ENCODE results near the gene ZNF280A.
"Not testable (repeated sequence)": the region's sequence is repeated elsewhere in the genome, so short reads cannot be mapped to it uniquely, and the experiment has no call there.

ZNF280A gene

DNA sequence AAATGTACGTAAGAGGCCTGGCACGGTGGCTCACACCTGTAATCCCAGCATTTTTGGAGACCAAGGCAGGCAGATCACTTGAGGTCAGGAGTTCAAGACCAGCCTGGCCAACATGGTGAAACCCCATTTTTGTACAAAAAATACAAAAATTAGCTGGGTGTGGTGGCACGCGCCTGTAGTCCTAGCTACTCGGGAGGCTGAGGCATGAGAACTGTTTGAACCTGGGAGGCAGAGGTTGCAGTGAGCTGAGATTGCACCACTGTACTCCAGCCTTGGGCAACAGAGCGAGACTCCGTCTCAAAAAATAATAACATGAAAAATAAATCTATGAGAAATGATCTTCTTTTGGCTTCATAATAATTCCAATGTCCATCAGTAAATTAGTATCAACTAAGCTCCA is 9.2 kb downstream of the ZNF280A start:
- DNase-seq (ENCODE audit: low spot score), result not testable (repeated sequence)

GRCh38 chr22:22509912-22510311 is 10.2 kb downstream of the ZNF280A start:
- not testable (repeated sequence) for DNase-seq (ENCODE audit: low spot score)

- peak; percentile 86 for DNase-seq (ENCODE audit: low spot score)
Measured at GRCh38 chr22:22508274-22509176, 11.5 kb downstream of the ZNF280A start, which contains the start of gene ZNF280B. Gene ZNF280B, minus strand, starts transcription at chr22:22508742. Its CDS starts 19,344 bp downstream, at chr22:22489398.

- DNase-seq (ENCODE audit: low spot score), result no peak
Measured at GRCh38 chr22:22507743-22508273, 12.3 kb downstream of the ZNF280A start.

- DNase-seq (ENCODE audit: low spot score), result no peak
Measured at GRCh38 chr22:22506736-22507135, 13.3 kb downstream of the ZNF280A start.

- DNase-seq (ENCODE audit: low spot score), result no peak
Measured at GRCh38 chr22:22498267-22498666, 21.8 kb downstream of the ZNF280A start.

GRCh38 chr22:22491589-22491988 is 28.5 kb downstream of the ZNF280A start:
- DNase-seq (ENCODE audit: low spot score), result not testable (repeated sequence)

- DNase-seq (ENCODE audit: low spot score), result no peak
Measured at GRCh38 chr22:22488736-22489135, 31.3 kb downstream of the ZNF280A start.

- no peak for DNase-seq (ENCODE audit: low spot score)
Measured at GRCh38 chr22:22487869-22488597, 32.0 kb downstream of the ZNF280A start.

DNA sequence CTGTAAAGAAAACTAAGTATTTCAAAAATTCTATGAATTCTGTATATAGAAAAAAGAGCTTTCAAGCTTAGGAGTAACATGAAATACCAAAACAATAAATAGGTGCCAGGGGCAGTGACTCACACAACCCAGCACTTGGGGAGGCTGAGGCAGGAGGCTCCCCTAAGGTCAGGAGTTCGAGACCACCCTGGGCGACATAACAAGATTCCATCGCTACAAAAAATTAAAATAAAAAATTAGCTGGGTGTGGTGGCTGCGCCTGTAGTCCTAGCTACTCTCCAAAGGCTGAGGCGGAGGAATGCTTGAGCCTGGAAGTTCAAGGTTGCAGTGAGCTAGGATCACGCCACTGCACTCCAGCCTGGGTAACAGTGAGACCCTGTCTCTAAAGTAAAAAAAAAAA is 33.0 kb downstream of the ZNF280A start:
- DNase-seq (ENCODE audit: low spot score), result no peak

DNA sequence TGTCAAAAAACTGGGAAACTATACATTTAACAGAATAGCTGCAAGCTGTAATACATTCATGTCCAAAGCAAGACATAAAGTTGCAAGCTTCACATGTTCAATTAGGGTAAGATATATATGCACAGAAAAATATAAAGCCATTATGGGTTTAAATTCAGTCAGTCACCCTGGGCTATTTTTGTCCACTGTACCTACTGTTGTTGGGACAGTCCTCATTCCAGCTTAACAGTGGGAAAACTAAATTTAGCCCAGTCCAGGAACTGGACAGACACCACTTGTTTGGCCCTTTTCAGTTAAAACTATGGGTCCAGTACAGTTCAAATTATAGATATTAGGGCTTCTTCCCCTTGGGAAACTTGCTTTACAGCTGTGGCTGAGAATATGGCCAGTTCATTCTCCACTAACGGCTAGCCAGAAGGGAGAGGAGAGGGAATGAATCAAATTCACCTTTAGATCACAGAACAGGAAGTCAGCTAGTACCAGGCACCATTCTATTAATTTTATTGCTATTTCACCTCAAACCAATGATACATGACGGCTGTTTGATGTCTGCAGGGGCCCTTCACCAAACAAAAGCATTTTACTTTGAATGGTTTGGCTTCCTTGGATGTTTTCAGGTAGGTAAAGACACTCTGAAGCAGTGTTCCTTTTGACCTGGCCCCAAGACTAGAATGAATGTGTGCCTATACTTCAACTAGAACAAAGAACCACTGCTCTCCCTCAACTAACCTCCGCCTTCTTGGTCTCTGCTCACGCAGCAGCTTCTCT is 33.8 kb downstream of the ZNF280A start:
- DNase-seq (ENCODE audit: low spot score), result no peak

GRCh38 chr22:22485524-22485923 is 34.5 kb downstream of the ZNF280A start:
- no peak for DNase-seq (ENCODE audit: low spot score)

GRCh38 chr22:22484023-22484422 is 36.0 kb downstream of the ZNF280A start:
- DNase-seq (ENCODE audit: low spot score), result no peak

DNA sequence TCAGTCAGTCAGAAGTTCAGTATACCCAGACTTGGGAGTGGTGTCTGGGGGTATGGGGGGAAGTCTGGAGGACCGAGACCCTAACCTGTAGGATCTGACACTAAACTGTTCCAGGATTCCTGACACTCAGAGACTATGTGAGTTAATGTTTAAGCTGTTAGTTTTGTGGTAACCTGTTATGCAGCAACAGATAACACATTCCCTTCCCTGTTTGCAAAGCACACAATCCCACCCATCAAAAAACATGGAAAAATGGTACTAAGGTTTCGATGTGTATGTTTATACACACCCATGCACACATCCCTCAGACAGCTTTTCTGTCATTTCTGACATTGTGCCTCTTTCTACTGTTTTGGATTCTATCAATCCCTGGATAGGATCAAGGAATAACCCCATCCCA is 39.1 kb downstream of the ZNF280A start:
- DNase-seq (ENCODE audit: low spot score), result no peak

DNA sequence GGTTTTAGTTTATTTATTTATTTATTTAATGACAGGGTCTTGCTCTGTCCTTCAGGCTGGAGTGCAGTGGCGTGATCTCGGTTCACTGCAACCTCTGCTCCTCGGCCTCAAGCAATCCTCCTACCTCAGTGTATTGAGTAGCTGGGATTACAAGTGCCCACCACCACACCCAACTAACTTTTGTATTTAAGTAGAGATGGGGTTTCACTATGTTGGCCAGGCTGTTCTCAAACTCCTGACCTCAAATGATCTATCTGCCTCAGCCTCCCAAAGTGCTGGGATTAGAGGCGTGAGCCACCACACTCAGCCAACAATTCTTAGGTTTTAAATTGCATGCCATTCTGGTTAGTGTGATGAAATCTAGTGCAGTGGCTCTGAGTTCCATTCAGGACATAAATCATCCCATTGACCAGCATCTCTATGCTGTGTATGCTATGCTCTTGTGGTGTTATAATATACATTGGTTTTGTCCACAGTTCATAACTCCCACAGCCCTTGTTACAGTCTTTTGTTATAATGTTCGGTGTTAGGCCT is 40.0 kb downstream of the ZNF280A start:
- peak; percentile 26 for DNase-seq (ENCODE audit: low spot score)

DNA sequence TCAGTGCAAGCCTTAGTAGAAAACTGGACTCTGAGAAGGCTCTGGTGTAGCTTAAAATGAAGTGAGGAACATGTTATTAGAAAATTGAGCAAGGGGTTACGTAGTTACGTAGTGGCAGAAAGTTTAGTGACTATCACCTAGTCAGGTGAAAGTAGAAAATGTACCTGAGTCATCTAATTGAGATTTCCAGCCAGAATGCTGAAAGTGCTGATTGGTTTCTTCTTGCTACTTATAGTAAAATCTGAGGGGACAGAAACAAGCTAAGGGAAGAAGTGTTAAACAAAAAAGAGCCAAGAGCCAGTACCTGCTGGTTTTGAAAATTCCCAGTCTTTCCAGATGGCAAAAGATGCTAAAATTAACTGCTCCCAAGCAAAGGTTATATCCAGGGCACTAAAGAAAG is 41.0 kb downstream of the ZNF280A start:
- no peak for DNase-seq (ENCODE audit: low spot score)

DNA sequence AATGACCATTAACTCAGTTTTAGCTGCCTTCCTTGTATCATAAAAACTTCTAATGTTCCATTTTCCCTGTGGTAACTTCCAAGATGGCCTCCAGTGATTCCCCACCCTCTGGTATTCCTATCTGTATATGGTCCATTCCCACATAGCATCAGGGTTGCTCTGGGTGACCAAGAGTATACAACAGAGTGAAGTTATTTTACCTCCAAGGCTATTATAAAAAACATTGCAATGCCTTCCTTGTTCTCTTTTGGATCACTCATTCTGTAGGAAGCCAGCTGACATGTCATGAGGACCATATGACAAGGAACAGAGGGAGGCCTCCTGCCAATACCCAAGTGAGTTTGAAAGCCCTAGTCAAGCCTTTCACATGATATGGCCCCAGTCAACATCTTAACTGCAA is 41.6 kb downstream of the ZNF280A start:
- no peak for DNase-seq (ENCODE audit: low spot score)

DNA sequence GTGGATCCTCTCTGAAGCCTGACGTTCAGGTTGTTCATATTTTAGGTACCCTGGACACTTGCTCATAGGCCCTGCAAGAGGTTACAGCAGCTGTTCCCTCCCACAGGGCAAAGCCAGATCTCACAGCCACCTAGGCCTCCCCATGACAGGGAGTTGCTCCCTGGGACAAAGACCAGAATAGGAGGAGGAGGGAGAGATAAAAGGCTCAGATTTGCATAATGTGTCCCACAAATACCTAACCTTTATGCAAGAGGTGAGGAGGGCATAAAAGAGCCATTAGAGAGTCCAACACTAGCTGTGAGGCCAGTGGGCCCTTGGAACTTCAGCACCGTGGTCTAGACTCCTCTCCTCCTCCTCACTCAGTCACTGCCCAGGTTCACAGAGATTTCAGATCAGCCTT is 45.3 kb downstream of the ZNF280A start:
- DNase-seq (ENCODE audit: low spot score), result no peak

DNA sequence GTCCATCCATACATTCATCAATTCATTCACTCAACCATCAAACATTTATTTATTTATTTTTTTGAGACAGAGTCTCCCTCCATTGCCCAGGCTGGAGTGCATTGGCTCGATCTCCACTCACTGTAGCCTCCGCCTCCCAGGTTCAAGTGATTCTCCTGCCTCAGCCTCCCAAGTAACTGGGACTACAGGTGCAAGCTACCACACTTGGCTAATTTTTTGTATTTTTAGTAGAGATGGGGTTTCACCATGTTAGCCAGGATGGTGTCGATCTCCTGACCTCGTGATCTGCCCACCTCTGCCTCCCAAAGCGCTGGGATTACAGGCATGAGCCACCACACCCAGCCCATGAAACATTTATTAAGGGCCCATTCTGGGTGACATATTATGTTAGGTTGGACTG is 49.0 kb downstream of the ZNF280A start:
- not testable (repeated sequence) for DNase-seq (ENCODE audit: low spot score)

DNA sequence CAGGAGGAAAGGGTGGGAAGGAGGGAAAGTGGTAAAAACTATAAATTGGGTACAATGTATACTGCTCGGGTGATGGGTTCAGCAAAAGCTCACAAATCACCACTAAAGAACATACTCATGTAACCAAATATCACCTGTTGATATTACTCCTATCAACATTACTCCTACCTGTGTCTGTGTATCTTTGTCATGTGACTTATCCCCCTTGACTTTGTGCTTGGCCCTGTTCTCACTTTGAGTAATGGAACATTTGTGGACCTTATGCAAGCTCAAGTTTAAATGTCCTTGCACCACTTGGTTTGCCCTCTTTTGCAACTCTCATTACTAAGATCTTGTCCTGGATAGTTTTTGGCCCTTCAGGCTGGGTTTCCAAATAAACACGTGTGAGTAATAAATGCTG is 50.5 kb downstream of the ZNF280A start:
- DNase-seq (ENCODE audit: low spot score), result no peak

- not testable (repeated sequence) for DNase-seq (ENCODE audit: low spot score)
Measured at GRCh38 chr22:22468794-22469469, 51.1 kb downstream of the ZNF280A start.

All from kidney tubule cell (primary cell).